ENCODE measurements around the gene NLRP3.
"Not testable (repeated sequence)": the region's sequence is repeated elsewhere in the genome, so short reads cannot be mapped to it uniquely, and the experiment has no call there.

The NLRP3 gene

DNA sequence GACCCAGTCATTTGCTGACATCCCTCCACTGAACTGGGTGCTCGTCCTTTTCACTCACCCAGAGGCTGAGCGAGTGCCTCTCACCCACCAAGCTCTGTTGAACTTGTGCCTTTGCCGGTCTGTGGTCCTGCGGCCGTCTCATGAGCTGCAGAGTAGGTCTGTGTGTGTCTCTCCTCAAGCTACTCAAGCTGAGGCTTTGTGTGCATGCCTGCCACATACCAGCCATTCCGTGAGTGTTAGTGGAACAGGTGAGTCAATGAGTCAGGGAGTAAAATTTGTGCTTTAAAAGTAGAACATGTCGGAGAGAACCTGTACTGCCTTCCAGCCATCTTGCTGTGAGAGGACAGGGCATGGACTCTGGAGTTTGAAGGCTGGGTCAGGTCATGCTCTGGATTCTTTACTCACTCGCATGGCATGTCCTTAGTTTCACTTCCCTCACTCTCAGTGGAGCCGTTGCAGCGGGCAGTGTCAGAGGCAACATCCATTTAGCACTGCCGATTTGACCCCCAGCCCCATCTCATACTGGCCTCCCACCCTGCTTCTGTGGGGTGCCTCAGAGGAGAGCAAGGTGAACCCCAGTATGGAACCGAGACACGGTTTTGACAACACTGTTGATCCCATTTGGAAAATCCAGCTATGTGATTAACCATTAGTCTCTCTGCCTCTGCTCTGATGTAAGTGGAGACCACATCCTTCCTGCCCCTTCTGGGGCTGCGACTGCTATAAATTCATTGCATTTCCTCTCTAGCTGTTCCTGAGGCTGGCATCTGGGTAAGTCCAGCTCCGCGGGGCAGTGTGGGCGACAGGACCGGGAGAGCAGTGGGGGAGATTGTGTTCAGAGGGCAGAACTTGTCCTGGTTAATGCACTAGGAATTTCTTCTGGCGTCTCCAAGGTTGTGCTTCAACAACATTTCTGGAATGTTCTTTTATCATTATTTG, at the start of gene NLRP3:
NLRP3 (plus strand) TSS at position 751 of the 939 bp plus-strand sequence. CDS start 2,628 bp downstream, outside the sequence.
- DNase-seq: no peak

GRCh38 chr1:247366345-247366744, 49.6 kb upstream of the NLRP3 start:
- not testable (repeated sequence) for DNase-seq

DNA sequence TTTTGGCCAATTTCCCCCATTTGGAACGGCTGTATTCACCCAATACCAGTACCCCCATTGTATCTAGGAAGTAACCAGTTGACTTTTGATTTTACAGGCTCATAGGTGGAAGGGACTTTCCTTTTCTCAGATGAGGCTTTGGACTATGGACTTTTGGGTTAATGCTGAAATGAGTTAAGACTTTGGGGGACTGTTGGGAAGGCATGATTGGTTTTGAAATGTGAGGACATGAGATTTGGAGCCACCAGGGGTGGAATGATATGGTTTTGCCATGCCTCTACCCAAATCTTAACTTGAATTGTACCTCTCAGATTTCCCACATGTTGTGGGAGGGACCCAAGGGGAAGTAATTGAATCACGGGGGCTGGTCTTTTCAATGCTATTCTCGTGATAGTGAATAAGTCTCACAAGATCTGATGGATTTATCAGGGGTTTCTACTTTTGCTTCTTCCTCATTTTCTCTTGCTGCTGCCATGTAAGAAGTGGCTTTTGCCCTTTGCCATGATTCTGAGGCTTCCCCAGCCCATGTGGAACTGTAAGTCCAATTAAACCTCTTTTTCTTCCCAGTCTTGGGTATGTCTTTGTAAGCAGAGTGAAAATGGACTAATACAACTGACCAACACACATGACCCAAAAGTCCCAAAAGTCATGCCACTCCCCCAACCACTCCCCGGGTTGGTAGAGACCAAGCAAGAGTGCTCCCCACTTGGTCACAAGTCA, 48.9 kb upstream of the NLRP3 start:
- DNase-seq: no peak

DNA sequence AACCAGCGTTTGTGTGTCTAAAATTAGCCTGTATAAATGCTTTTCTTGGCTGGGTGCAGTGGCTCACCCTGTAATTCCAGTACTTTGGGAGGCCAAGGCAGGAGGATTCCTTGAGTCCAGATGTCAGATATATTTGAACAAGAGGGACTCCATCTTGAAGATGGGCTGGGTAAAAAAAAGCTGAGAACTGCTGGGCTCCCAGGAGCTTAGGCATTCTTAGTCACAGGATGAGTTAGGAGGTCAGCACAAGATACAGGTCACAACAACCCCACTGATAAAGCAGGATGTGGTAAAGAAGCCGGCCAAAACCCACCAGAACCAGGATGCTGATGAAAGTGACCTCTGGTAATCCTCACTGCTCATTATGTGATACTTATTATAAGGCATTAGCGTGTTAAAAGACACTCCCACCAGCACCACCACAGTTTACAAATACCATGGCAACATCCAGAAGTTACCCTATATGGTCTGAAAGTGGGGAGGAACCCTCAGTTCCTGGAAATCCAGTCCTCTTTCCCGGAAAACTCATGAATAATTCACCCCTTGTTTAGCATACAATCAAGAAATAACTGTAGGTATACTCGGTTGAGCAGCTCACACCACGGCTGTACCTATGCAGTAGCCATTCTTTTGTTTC, 48.1 kb upstream of the NLRP3 start:
- DNase-seq: no peak

DNA sequence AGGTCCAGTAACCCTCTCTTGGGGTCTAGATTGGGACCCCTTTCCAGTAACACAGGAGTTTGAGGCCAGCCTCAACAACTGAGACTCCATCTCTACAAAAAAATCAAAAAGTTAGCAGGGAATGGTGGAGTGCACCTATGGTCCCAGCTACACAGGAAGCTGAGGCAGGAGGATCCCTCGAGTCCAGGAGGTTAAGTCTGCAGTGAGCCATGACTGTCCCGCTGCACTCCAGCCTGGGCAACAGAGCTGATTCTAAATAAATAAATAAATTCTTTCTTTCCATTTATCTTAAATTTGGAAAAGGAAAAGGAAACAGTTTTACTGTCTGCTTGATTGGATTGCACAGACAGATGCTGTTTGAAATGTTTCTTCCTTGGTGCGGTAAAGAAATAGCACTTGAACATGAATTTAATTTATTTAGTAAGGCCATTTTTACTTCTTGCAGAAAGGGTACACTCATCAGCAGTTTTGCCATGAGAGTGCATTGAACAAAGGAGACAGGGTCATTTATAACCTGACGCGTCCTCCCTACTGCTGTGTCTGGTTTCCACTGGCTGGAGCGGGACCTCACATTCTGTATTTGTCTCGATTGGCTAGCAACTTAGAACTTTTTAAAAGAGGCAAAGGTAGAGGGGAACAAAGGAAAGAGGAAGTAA, 47.4 kb upstream of the NLRP3 start:
- DNase-seq: no peak

DNA sequence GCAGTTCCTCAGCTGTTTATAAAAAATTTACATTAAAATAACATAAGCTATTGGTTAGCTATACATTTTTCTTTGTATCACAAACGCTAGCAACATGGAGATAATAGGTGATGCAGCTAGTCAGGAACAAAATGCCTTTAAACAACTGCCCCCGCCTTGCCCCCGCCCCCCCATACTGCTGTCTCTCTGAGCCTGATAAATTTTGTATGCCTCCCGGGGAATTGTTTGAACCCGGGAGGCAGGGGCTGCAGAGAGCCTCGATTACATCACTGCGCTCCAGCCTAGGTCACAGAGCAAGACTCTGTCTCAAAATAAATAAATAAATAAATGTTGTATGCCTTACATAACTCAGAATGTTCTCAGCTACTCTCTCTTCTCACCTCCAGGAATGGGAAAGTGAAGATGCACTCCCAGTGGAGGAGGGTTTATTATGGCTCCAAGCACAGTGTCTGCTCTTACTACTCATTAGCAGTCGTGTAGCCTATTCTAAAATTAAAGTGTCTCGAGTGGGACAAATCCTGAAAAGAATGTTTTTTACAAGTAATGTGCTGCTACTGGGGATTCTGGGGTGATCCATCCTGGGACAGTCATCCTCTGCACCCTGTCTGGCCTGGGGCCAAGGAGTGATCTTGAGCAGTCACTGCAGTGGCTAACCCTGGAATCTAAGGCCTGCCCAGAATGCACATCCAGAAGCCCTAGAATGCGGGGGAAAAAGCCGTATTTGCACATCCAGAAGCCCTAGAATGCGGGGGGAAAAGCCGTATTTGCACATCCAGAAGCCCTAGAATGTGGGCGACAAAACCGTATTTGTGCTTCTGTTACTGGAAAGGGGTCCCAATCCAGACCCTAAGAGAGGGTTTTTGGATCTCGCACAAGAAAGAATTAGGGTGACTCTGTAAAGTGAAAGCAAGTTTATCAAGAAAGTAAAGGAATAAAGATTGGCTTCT, 44.9 kb upstream of the NLRP3 start:
- no peak for DNase-seq

GRCh38 chr1:247371801-247372259, 44.1 kb upstream of the NLRP3 start:
- DNase-seq: no peak

- no peak for DNase-seq
Measured at GRCh38 chr1:247373721-247374141, 42.2 kb upstream of the NLRP3 start.

DNA sequence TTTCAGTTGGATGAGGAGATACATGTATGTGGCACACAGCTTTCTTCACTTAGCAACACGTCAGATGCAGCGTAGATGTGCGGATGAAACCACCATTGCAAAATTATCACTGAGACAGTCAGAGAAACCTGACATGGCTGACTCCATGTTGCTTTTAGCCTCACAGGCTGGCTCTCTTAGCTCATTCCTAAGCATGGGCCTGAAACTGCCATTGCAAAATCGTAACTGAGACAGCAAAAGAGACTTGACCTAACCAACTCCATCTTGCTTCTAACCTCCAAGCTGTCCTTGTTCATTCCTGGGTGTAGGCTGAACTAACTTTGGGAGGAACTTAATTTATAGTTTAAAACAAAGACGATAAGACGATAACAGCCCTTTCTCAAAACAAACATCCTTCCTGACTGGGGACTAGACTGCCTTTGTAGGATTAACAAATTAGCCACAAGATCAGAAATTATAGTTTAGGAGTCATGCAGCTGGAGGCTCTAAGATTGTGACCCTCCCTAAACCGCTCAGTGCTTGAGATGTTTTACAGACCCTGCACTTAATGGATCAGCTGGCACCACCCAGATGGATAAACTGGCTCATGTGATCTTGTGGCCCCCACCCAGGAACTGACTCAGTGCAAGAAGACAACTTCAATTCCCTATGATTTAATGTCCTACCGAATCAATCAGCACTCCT, 41.2 kb upstream of the NLRP3 start:
- not testable (repeated sequence) for DNase-seq

- no peak for DNase-seq
Measured at GRCh38 chr1:247375747-247376146, 40.2 kb upstream of the NLRP3 start.

DNA sequence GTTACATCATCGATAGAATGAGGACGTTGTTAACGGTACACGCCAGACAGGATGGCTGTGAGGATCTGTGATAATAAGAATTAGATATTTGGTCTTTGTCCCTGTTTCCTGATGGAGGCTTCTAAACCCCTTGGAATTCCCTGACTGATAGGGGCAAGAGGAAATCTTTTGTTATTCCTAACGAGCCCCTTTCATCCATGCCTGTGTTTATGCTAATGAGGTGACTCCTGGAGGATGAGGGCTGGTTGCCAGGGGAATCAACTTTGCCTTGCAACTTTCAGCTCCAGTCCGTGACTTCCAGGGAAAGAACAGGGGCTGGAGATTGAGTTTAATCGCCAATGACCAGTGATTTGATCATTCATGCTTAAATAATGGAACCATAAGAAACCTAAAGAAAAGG, 39.3 kb upstream of the NLRP3 start:
- no peak for DNase-seq

DNA sequence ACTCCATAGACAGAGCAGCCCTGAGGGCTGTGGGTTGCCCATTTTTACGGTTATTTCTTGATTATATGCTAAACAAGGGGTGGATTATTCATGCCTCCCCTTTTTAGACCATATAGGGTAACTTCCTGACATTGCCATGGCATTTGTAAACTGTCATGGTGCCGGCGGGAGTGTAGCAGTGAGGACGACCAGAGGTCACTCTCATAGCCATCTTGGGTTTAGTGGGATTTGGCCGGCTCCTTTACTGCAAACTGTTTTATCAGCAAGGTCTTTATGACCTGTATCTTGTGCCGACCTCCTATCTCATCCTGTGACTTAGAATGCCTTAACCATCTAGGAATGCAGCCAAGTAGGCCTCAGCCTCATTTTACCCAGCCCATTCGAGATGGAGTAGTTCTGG, 38.3 kb upstream of the NLRP3 start:
- not testable (repeated sequence) for DNase-seq

DNA sequence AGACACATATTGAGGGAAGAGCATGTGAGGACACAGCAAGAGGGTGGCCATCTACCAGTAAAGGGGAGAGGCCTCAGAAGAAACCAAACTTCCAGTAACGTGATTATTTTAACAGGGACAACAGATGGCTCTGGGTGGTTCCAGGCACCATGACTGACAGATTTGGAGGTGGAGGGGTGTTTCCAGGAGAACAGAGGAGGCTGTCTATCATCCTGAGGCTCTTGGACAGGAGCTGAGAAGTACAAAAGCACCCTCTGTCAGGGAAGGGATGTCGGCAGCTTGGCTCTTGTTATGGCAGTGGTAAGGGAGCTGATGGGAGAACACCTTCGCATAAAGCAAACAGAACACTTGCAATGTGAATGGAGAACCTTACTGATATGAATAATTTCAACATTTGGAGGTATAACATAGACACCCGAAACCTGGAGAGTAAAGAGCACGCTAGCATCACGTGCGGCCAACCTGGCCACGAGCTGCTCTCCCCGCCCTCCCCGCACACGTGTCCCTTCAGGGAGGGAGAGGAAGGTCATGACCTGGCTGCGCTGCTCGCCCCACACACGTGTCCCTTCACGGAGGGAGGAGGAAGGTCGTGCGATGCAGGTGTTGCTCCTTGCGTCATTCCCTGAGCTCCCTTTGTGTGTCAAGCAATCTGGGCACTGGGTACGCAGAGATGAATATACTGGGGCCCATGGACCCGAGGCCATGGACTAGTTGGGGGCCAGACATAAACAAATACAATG, 37.5 kb upstream of the NLRP3 start:
- DNase-seq: no peak

DNA sequence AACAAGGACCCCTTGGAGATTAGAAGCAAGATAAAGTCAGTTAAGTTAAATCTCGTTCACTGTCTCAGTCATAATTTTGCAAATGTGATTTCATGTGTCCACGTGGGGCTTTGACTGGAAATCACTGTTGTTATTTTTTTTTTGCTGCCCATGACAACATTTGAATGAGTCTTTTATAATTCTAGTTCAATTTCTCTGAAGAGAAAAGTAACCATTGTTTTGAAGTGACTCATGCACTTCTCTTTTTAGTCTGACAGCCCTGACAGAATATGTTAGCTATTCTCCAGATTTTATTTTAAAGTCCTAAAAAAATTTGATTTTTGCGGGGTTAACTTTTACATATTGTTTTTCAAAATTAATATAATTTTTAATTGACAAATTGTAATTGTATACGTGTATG, 30.7 kb upstream of the NLRP3 start:
- no peak for DNase-seq

- DNase-seq: no peak
Measured at GRCh38 chr1:247386217-247386616, 29.8 kb upstream of the NLRP3 start.

DNA sequence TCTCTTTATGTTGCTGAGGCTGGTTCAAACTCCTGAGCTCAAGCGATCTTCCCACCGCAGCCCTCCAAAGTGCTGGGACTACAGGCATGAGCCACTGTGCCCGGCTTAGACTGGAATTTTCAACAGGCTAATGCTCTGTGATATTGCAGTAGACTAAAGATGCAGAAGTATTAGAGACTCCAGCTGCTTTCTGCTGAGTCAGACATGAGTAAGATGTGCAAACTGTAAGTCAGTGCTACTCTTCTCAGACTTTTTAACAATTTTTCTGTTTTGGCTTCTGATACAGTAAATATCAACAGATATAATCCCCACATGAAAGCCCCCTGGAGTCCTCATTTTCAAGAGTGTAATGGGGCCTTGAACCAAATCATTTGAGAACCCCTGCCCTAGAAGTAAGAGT, 29.3 kb upstream of the NLRP3 start:
- no peak for DNase-seq

- DNase-seq: no peak
Measured at GRCh38 chr1:247387096-247387495, 28.9 kb upstream of the NLRP3 start.

DNA sequence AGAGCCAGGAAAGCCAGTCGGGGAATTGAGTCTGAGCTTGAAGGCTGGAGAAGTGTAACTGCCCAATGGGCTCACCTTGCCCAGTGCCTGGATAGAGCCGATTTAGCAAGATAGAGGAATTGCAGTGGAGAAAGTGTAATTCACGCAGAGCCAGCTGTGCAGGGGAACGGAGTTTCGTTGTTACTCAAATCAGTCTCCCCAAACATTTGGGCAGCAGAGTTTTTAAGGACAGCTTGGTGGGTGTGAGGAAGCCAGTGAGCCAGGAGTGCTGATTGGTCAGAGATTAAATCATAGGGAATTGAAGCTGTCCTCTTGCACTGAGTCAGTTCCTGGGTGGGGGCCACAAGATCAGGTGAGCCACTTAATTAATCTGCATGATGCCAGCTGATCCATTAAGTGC, 28.4 kb upstream of the NLRP3 start:
- DNase-seq: no peak

DNA sequence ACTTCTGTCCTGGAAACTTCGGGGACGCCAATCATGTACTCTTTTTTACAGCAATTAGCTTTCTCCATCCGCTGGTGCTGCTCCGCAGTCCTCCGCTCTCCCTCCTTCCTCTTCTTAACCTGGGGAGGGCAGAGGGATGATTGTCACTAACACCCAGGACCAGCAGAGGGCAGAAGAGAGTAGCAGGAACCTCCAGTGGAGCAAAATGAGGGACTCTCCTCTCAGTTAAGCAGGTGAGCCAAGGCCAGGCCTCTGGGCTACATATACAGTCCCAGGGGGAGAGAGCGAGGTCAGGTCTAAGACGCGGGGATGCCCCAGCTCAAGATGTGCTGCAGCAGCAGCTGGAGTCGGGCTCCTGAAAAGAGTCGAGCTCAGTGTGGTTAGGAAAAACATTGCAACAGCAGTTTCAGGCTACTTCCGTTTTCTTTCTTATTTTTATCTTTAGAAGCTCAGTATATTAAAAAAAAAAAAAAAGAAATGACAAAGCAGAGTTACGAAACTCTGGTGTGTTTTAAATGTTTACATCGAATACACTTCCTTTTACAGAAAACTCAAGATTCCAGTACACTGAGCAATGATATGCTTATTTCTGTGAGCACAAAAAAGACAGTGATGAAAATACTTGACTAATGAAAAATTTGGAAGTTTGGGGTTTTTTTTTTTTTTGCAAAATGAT, 25.7 kb upstream of the NLRP3 start:
- peak; percentile 47 for DNase-seq

DNA sequence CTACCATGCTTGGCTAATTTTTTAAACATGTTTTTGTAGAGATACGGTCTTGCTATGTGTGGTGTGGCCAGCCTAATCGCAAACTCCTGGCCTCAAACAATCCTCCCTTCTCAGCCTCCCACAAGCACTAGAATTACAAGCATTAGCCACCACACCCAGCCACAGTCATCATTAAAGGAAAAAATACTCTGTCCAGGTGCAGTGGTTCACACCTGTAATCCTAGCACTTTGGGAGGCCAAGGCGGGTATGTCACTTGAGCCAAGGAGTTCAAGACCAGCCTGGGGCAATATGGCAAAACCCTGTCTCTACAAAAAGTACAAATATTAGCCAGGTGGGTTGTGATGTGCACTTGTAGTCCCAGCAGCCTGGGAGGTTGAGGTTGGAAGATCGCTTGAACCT, 25.0 kb upstream of the NLRP3 start:
- DNase-seq: no peak

All from DMS79 (cell line).